Esophagus muscularis mucosa (tissue), 4 donors: ENCODE measurements around the gene ANKS1A. TPM values are rescaled to one million over a fixed set of nuclear protein-coding genes. Genes with fewer than 3 reads are reported as not detected.

Experiments
- DNase-seq: peaks from one replicate; pipeline ENCODE4 v3.0.0-alpha.2; 2017; ENCODE audit errors: extremely low spot score
- H3K27ac ChIP-seq, 4 donors: fragments of 200-600 bp; sonication (generic); replicated peaks in 1 of 4; 1 replicate in 3 of 4; 2 replicates in 1 of 4; pipeline ENCODE4 v1.5.1; 2016 to 2019; ENCODE audit warnings: mild to moderate bottlenecking in 1 of 4
- H3K27me3 ChIP-seq, 4 donors: fragments of 200-600 bp; sonication (generic); one replicate each; pipeline versions ENCODE4 v1.5.1 to v1.6.0; 2016 to 2019
- H3K36me3 ChIP-seq, 4 donors: fragments of 200-600 bp; sonication (generic); one replicate each; pipeline ENCODE4 v1.5.1; 2016 to 2019
- H3K4me1 ChIP-seq, 4 donors: fragments of 200-600 bp; sonication (generic); one replicate each; pipeline ENCODE4 v1.5.1; 2016 to 2019
- H3K4me3 ChIP-seq, 4 donors: fragments of 200-600 bp; sonication (generic); 1 replicate in 2 of 4; 2 replicates in 2 of 4; pipeline ENCODE4 v1.5.1; 2016 to 2019; ENCODE audit warnings: mild to moderate bottlenecking in 4 of 4, moderate library complexity in 1 of 4
- H3K9me3 ChIP-seq, 4 donors: fragments of 200-600 bp; sonication (generic); 1 replicate in 3 of 4; 2 replicates in 1 of 4; pipeline ENCODE4 v1.5.1; 2016 to 2019
- EP300 ChIP-seq: sonication (generic); formaldehyde crosslinking; IDR thresholded peaks from one replicate; pipeline ENCODE4 v1.6.1; 2017; ENCODE audit warnings: antibody characterized with exemption
- POLR2A ChIP-seq: fragments of 450-650 bp; IDR thresholded peaks from one replicate; pipeline ENCODE4 v1.6.1; 2017; ENCODE audit warnings: antibody characterized with exemption, moderate library complexity, mild to moderate bottlenecking, low read depth
- POLR2AphosphoS5 ChIP-seq, 2 donors: sonication (generic); formaldehyde crosslinking; IDR thresholded peaks; one replicate each; pipeline ENCODE4 v1.6.1; 2017; ENCODE audit warnings: antibody characterized with exemption in 2 of 2
- WGBS: methylation state at CpG from one replicate; pipeline ENCODE4 v1.1.5; 2018; 5-methylcytosine and 5-hydroxymethylcytosine counted together
- intact Hi-C: fragments of 100-400 bp; cut with DNase I; formaldehyde crosslinking; loops from one replicate; pipeline ENCODE4 v1.15.1; 2023
- total RNA-seq, 4 donors: library from RNA; depleted of rRNA; stranded (reverse); fragments of >200 nt; gene quantifications; one replicate each; pipeline versions ENCODE4 v1.1.0 to v1.2.1, GENCODE V29; 2016
- TF ChIP-seq, protein P1 (sequence below), 3 experiments: fragments of 200-600 bp in 2 of 3; fragments of 450-650 bp in 1 of 3; sonication (generic) in 2 of 3; IDR thresholded peaks; one replicate each; pipeline ENCODE4 v1.5.1; 2017 to 2019; ENCODE audit warnings: antibody characterized with exemption in 3 of 3, mild to moderate bottlenecking in 2 of 3, moderate library complexity in 1 of 3

The ANKS1A gene
- total RNA-seq, 4 donors from 2014 or later = 68.3 to 132 (median 98.7) TPM

DNA sequence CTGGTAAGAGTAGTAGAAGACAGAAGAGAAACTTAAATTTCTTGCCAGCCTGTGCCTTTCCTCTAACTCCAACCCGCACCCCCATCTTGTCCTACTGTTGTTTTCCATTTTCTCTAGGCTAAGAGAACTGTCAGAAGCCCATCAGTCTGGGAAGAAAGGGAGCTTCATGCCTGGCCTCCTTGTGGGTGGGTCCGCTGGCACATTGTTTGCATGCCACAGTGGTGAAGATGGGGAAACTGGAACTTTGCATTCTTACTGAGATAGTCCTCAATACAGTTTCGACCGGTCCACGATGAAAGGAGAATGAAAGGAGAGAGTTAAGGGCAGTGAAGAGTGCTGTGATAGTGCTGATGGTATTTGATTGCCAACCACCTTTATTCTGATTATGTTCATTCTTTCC is 149.0 kb downstream of the ANKS1A start:
- TF ChIP-seq, protein P1, sequence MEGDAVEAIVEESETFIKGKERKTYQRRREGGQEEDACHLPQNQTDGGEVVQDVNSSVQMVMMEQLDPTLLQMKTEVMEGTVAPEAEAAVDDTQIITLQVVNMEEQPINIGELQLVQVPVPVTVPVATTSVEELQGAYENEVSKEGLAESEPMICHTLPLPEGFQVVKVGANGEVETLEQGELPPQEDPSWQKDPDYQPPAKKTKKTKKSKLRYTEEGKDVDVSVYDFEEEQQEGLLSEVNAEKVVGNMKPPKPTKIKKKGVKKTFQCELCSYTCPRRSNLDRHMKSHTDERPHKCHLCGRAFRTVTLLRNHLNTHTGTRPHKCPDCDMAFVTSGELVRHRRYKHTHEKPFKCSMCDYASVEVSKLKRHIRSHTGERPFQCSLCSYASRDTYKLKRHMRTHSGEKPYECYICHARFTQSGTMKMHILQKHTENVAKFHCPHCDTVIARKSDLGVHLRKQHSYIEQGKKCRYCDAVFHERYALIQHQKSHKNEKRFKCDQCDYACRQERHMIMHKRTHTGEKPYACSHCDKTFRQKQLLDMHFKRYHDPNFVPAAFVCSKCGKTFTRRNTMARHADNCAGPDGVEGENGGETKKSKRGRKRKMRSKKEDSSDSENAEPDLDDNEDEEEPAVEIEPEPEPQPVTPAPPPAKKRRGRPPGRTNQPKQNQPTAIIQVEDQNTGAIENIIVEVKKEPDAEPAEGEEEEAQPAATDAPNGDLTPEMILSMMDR (IDR thresholded peaks at IDR 0.05) = no peak
- TF ChIP-seq EP300 (no peak), POLR2AphosphoS5 (IDR thresholded peaks at IDR 0.05) (peak in 1 of 2 donors; percentile 6), POLR2A (no peak)
- intact Hi-C loops = no loop called here
- WGBS = 79% methylated on average over 5 of the region's 5 CpGs

DNA sequence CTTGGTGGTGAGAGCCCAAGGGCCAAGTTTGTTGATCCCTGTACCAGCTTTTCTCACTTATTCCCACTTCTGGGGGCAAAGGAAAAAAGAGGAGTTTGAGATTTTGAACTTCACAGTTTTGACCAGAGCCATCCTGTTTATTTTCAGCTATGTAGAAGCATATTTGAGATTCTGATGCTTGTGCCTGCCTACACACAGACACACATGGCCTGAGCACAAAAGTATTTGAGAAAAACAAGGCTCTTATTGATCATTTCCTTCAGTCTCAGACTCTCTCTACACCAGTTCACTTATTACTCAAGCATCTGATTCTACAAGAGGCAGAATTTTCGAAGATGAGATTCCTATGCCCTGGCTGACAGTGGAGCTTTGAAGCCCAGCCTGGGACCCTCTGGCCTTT is 151.3 kb downstream of the ANKS1A start:
- DNase-seq = no peak
- H3K27ac ChIP-seq = peak overlapping the region; percentile 85 to 92 (median 92)
- no peak overlapping the region for H3K4me3 ChIP-seq
- H3K9me3 ChIP-seq = no peaks in the 10 kb centered on the region
- peaks cover 0 to 25% (median 2%) of the 10 kb centered on the region in 4 donors for H3K36me3 ChIP-seq
- H3K4me1 ChIP-seq = peaks cover 80 to 100% (median 98%) of the 10 kb centered on the region in 4 donors
- no peaks in the 10 kb centered on the region for H3K27me3 ChIP-seq
- TF ChIP-seq POLR2AphosphoS5 (IDR thresholded peaks at IDR 0.05) (no peak), POLR2A (no peak), EP300 (no peak)
- TF ChIP-seq, protein P1 (IDR thresholded peaks at IDR 0.05) = no peak
- 64% methylated on average over 1 of the region's 1 CpG for WGBS
- intact Hi-C loops = no loop called here

More for the DNA sequence above, 149.0 kb downstream of the ANKS1A start:
- H3K4me3 ChIP-seq = no peak overlapping the region
- H3K27ac ChIP-seq = peak overlapping the region; percentile 66 to 99 (median 94)
- no peak for DNase-seq
- no peaks in the 10 kb centered on the region for H3K9me3 ChIP-seq
- no peaks in the 10 kb centered on the region for H3K27me3 ChIP-seq
- peaks cover 79 to 100% (median 98%) of the 10 kb centered on the region in 4 donors for H3K4me1 ChIP-seq
- peaks cover 0 to 25% (median 5%) of the 10 kb centered on the region in 4 donors for H3K36me3 ChIP-seq

DNA sequence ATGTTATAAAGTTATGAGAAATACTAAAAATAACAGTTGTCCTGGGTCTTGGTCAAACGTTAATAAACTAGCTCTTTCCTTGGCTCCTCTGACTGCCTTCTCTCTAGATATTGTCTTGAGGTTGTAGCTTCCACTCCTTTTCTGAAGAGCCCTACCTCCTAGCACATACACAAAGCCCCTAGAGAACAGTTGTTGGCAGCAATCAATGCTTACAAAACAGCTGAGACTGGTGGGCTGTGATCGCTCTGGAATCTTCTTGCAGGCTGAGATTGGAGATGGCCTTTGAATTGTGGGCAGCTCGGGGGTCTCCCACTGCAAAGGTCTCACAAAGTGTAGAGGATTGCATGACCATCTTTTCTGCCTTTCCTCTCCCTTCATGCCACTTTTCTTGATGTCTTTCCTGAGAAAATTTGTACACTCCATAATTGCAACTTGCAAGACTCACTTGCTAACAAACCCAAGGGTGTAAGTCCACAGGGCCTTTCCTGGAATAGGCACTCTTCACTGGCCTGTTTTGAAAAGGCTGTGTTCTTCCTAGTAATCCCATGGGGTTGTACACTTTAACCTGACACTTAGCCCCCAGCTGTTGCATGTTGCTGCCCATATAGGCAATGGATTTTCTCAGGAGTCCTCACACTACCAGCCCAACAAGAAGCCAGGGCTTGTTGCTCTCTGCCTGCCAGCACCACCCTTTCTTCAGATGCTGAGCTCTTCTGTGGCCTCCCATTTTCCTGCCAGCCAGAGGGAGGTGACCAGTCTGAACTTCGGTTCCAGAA is 152.2 kb downstream of the ANKS1A start:
- peaks cover 0 to 25% (median 2%) of the 10 kb centered on the region in 4 donors for H3K36me3 ChIP-seq
- TF ChIP-seq POLR2A (no peak), EP300 (no peak), POLR2AphosphoS5 (IDR thresholded peaks at IDR 0.05) (no peak)
- TF ChIP-seq, protein P1 (IDR thresholded peaks at IDR 0.05) = no peak
- intact Hi-C loops = no loop called here
- H3K27ac ChIP-seq = peak overlapping the region; percentile 85 to 92 (median 92)
- no peaks in the 10 kb centered on the region for H3K9me3 ChIP-seq
- no peaks in the 10 kb centered on the region for H3K27me3 ChIP-seq
- no peak for DNase-seq
- 68% methylated on average over 4 of the region's 4 CpGs for WGBS
- no peak overlapping the region for H3K4me3 ChIP-seq
- peaks cover 80 to 100% (median 98%) of the 10 kb centered on the region in 4 donors for H3K4me1 ChIP-seq

DNA sequence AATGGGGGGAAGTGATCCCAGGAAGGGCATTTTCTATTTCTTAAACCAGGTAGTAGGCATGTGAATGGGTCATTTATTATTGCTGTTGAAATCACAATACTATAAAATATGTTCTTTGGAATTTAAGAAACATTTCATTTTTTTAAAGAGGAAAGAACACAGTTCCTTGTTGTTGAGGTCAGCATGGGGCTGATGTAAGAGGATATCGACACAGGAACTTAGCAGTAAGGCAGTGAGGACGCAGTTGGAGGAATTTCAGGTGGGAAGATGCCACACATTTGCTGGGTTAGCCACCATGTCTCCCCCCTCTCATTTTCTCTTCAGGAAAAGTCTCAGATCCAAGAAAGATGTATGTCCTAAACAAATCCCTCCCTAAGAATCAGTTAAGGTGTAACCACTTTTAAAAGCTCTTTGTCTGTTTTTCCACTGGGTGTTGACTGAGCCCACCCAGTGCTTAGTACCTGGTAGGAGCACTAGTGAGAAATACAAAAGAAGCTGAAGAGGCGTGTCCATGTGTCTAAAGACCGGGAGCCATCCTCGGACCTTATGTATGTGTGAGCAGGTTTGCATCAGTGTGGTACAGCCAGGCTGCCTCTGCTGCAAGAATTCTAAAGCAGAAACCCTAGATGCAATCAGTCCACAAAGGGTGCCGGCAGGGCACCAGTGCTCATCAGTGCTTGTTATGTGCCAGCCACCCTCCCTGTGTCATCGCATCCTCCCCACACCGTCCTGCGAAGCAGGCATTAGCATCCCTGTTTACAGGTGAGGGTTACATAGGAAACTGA is 153.2 kb downstream of the ANKS1A start:
- Histone ChIP-seq H3K9me3 (no peaks in the 10 kb centered on the region), H3K27ac (peak overlapping the region; percentile 85 to 92 (median 92)), H3K36me3 (peaks cover 0 to 25% (median 2%) of the 10 kb centered on the region in 4 donors), H3K4me1 (peaks cover 81 to 100% (median 98%) of the 10 kb centered on the region in 4 donors), H3K4me3 (no peak overlapping the region), H3K27me3 (no peaks in the 10 kb centered on the region)
- no peak for TF ChIP-seq POLR2A
- no peak for TF ChIP-seq POLR2AphosphoS5 (IDR thresholded peaks at IDR 0.05)
- TF ChIP-seq, protein P1 (IDR thresholded peaks at IDR 0.05) = no peak
- TF ChIP-seq EP300 = no peak
- intact Hi-C loops = no loop called here
- 87% methylated on average over 9 of the region's 9 CpGs for WGBS
- DNase-seq = no peak
